Neural progenitor cell (in vitro differentiated cells): ENCODE results near the gene ZYX. TPM values are rescaled to one million over a fixed set of nuclear protein-coding genes. Genes with fewer than 3 reads are reported as not detected.

Source experiments
- DNase-seq: peaks from one replicate; pipeline ENCODE4 v3.0.0-alpha.2; 2016; ENCODE audit warnings: low spot score
- H2AFZ ChIP-seq: fragments of 200-600 bp; sonication (generic); replicated peaks from 2 replicates; pipeline ENCODE4 v1.6.1; 2016; ENCODE audit warnings: antibody characterized with exemption
- H3F3A ChIP-seq: fragments of 200-600 bp; sonication (generic); 2 replicates; pipeline ENCODE4 v1.6.1; 2016; ENCODE audit warnings: antibody characterized with exemption, low read depth
- H3K27ac ChIP-seq: fragments of 200-600 bp; sonication (generic); 2 replicates; pipeline ENCODE4 v1.5.1; 2016; ENCODE audit warnings: mild to moderate bottlenecking
- H3K27me3 ChIP-seq: fragments of 200-600 bp; sonication (generic); 2 replicates; pipeline ENCODE4 v1.6.1; 2016; ENCODE audit warnings: mild to moderate bottlenecking, moderate library complexity
- H3K36me3 ChIP-seq: fragments of 200-600 bp; sonication (generic); 2 replicates; pipeline ENCODE4 v1.5.1; 2016
- H3K4me1 ChIP-seq: fragments of 200-600 bp; sonication (generic); 2 replicates; pipeline ENCODE4 v1.6.1; 2016; ENCODE audit warnings: mixed run types
- H3K4me2 ChIP-seq: fragments of 200-600 bp; sonication (generic); 2 replicates; pipeline ENCODE4 v1.6.1; 2016
- H3K4me3 ChIP-seq: fragments of 200-600 bp; sonication (generic); 2 replicates; pipeline ENCODE4 v1.5.1; 2016
- H3K79me2 ChIP-seq: fragments of 200-600 bp; sonication (generic); 2 replicates; pipeline ENCODE4 v1.6.1; 2016; ENCODE audit warnings: low read depth
- H3K9ac ChIP-seq: fragments of 200-600 bp; sonication (generic); 2 replicates; pipeline ENCODE4 v1.6.1; 2016
- H3K9me3 ChIP-seq: fragments of 200-600 bp; sonication (generic); 2 replicates; pipeline ENCODE4 v1.5.1; 2016; ENCODE audit warnings: low read depth
- H4K20me1 ChIP-seq: fragments of 200-600 bp; sonication (generic); 2 replicates; pipeline ENCODE4 v1.6.1; 2016; ENCODE audit warnings: low read depth
- H3K27ac Mint-ChIP-seq: 3 replicates; pipeline ENCODE4 v1.8.0; 2021; ENCODE audit warnings: mixed read lengths
- H3K27me3 Mint-ChIP-seq: 2 replicates; pipeline ENCODE4 v1.8.0; 2022; ENCODE audit warnings: low read depth, mild to moderate bottlenecking, inconsistent platforms, moderate library complexity, mixed read lengths; ENCODE audit not compliant: insufficient read depth
- H3K36me3 Mint-ChIP-seq: 3 replicates; pipeline ENCODE4 v1.8.0; 2021; ENCODE audit warnings: mixed read lengths
- H3K4me1 Mint-ChIP-seq: 3 replicates; pipeline ENCODE4 v1.8.0; 2021; ENCODE audit warnings: mixed read lengths
- H3K4me3 Mint-ChIP-seq: 3 replicates; pipeline ENCODE4 v1.8.0; 2021; ENCODE audit warnings: mild to moderate bottlenecking, moderate library complexity, mixed read lengths
- H3K9me3 Mint-ChIP-seq: 3 replicates; pipeline ENCODE4 v1.8.0; 2020; ENCODE audit warnings: mixed read lengths
- EZH2 ChIP-seq: fragments of 200-600 bp; sonication (generic); IDR thresholded peaks from 2 replicates; pipeline ENCODE4 v1.6.1; 2017; ENCODE audit warnings: antibody characterized with exemption, mild to moderate bottlenecking, moderate library complexity
- EZH2phosphoT487 ChIP-seq: fragments of 200-600 bp; sonication (generic); IDR thresholded peaks from 2 replicates; pipeline ENCODE4 v1.6.1; 2017; ENCODE audit warnings: antibody characterized with exemption
- total RNA-seq: library from RNA; depleted of rRNA; stranded (reverse); fragments of >200 nt; gene quantifications from 2 replicates; pipeline ENCODE4 v1.2.3, GENCODE V29; 2015; ENCODE audit warnings: low replicate concordance
- TF ChIP-seq, protein P1 (sequence below): fragments of 200-600 bp; sonication (generic); IDR thresholded peaks from 2 replicates; pipeline ENCODE4 v1.5.1; 2017; ENCODE audit warnings: antibody characterized with exemption, mild to moderate bottlenecking

The ZYX gene
- total RNA-seq, 1 donor from 2014 or later, result 5.2 TPM

DNA sequence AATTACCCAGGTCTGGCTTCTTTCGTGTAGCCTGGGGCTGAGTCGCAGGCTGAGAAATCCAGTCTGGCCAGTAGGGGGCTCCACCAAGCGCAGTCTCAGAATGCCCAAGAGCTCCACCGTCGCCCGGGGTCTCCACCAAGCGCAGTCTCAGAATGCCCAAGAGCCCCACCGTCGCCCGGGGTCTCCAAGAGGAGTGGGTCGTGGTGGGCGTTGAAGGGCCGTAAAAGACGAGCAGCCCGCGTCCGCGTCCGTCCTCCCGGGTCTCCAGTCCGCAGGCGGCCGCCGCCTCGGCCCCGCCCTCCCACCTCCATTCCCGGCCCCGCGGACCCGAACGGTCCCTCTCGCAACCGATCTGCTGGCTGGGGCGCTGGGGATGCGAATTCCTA, 892 bp upstream of the ZYX start:
- peaks cover 40% of the 10 kb centered on the region for H3K79me2 ChIP-seq
- H3K4me3 Mint-ChIP-seq, result peak overlapping the region; percentile 86

DNA sequence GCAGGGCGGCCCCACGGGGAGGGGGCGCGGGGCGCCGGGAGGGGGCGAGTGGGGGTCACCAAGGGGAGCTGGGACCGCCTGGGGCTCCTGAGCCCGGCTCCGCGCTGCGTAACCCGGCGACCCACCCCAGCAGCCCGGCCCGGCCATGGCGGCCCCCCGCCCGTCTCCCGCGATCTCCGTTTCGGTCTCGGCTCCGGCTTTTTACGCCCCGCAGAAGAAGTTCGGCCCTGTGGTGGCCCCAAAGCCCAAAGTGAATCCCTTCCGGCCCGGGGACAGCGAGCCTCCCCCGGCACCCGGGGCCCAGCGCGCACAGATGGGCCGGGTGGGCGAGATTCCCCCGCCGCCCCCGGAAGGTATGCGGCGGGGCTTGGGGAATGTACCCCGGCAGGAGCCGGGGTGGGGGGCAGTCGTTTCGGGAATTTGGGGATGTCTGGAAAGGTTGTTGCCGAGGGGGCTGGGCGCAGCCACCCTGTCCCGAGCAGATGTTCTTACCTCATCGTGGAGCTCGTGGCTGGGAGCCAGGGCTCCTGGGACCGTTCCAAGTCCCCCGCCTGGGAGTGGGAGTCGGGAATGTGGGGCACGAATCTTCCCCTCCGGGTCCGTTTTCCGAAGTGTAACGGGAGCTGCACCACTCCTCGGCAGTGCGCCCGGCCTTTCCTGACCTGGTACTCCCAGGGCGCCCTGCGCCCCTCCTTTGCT, 431 bp downstream of the ZYX start:
- peaks cover 9% of the 10 kb centered on the region for H3K27me3 Mint-ChIP-seq
- no peaks in the 10 kb centered on the region for H3K36me3 Mint-ChIP-seq
- Histone ChIP-seq H3K9me3 (no peaks in the 10 kb centered on the region), H3K4me2 (peak overlapping the region; percentile 95), H3K36me3 (no peaks in the 10 kb centered on the region), H3K4me3 (peak overlapping the region; percentile 88), H3K27me3 (no peaks in the 10 kb centered on the region), H3K9ac (peak overlapping the region; percentile 87), H2AFZ (no peak overlapping the region), H4K20me1 (peaks cover 41% of the 10 kb centered on the region), H3K4me1 (peaks cover 20% of the 10 kb centered on the region), H3K27ac (peak overlapping the region; percentile 87), H3K79me2 (peaks cover 45% of the 10 kb centered on the region), H3F3A (peaks cover 14% of the 10 kb centered on the region)
- TF ChIP-seq EZH2phosphoT487 (no peak), EZH2 (no peak)
- TF ChIP-seq, protein P1, sequence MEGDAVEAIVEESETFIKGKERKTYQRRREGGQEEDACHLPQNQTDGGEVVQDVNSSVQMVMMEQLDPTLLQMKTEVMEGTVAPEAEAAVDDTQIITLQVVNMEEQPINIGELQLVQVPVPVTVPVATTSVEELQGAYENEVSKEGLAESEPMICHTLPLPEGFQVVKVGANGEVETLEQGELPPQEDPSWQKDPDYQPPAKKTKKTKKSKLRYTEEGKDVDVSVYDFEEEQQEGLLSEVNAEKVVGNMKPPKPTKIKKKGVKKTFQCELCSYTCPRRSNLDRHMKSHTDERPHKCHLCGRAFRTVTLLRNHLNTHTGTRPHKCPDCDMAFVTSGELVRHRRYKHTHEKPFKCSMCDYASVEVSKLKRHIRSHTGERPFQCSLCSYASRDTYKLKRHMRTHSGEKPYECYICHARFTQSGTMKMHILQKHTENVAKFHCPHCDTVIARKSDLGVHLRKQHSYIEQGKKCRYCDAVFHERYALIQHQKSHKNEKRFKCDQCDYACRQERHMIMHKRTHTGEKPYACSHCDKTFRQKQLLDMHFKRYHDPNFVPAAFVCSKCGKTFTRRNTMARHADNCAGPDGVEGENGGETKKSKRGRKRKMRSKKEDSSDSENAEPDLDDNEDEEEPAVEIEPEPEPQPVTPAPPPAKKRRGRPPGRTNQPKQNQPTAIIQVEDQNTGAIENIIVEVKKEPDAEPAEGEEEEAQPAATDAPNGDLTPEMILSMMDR, result no peak
- peak; percentile 45 for DNase-seq
- H3K4me3 Mint-ChIP-seq, result peak overlapping the region; percentile 83
- no peak overlapping the region for H3K27ac Mint-ChIP-seq
- H3K9me3 Mint-ChIP-seq, result peaks cover 2% of the 10 kb centered on the region
- peaks cover 23% of the 10 kb centered on the region for H3K4me1 Mint-ChIP-seq

More for the DNA sequence above, 892 bp upstream of the ZYX start:
- H3K4me1 Mint-ChIP-seq, result peaks cover 23% of the 10 kb centered on the region
- Histone ChIP-seq H2AFZ (peak overlapping the region; percentile 48), H3K9me3 (no peaks in the 10 kb centered on the region), H3F3A (peaks cover 14% of the 10 kb centered on the region), H3K4me2 (peak overlapping the region; percentile 95), H3K4me3 (peak overlapping the region; percentile 88), H4K20me1 (peaks cover 33% of the 10 kb centered on the region), H3K9ac (peak overlapping the region; percentile 78), H3K27ac (peak overlapping the region; percentile 87), H3K36me3 (no peaks in the 10 kb centered on the region), H3K4me1 (peaks cover 20% of the 10 kb centered on the region), H3K27me3 (no peaks in the 10 kb centered on the region)
- peak overlapping the region; percentile 36 for H3K27ac Mint-ChIP-seq
- TF ChIP-seq EZH2, result no peak
- TF ChIP-seq, protein P1, result peak; percentile 90
- no peak for TF ChIP-seq EZH2phosphoT487
- H3K27me3 Mint-ChIP-seq, result peaks cover 9% of the 10 kb centered on the region
- DNase-seq, result peak; percentile 92
- H3K9me3 Mint-ChIP-seq, result peaks cover 2% of the 10 kb centered on the region
- H3K36me3 Mint-ChIP-seq, result no peaks in the 10 kb centered on the region

DNA sequence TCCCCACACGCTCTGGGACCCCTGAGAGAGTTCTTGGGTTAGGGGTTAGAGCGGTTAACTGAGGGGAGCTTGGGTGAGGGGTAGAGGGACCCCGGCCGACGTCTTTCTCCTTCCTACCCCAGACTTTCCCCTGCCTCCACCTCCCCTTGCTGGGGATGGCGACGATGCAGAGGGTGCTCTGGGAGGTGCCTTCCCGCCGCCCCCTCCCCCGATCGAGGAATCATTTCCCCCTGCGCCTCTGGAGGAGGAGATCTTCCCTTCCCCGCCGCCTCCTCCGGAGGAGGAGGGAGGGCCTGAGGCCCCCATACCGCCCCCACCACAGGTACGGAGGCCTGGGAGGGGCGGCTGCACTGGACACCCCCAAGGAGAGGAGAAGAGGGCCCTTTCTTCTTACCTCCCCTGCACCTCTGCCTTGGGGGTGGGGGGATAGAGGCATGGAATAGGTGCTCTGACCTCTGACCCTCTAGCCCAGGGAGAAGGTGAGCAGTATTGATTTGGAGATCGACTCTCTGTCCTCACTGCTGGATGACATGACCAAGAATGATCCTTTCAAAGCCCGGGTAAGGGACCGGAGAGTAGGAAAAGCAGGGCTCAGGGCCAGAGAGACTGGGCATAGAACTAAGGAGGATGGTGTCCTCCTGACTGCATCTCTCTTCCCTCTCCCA, 1.1 kb downstream of the ZYX start:
- Histone ChIP-seq H3K79me2 (peaks cover 45% of the 10 kb centered on the region), H3K9me3 (no peaks in the 10 kb centered on the region), H3K27me3 (no peaks in the 10 kb centered on the region), H2AFZ (no peak overlapping the region), H3F3A (peaks cover 14% of the 10 kb centered on the region), H3K4me3 (peak overlapping the region; percentile 88), H3K4me2 (peak overlapping the region; percentile 95), H3K9ac (peak overlapping the region; percentile 87), H3K27ac (no peak overlapping the region), H3K36me3 (no peaks in the 10 kb centered on the region), H3K4me1 (peaks cover 20% of the 10 kb centered on the region), H4K20me1 (peaks cover 45% of the 10 kb centered on the region)
- Mint-ChIP-seq H3K9me3 (peaks cover 2% of the 10 kb centered on the region), H3K4me3 (peak overlapping the region; percentile 83), H3K27me3 (peaks cover 9% of the 10 kb centered on the region), H3K27ac (no peak overlapping the region), H3K36me3 (no peaks in the 10 kb centered on the region), H3K4me1 (peaks cover 23% of the 10 kb centered on the region)
- no peak for DNase-seq
- TF ChIP-seq, protein P1, result no peak
- TF ChIP-seq EZH2, result no peak
- TF ChIP-seq EZH2phosphoT487, result no peak
